Stimulated activated CD4-positive, alpha-beta T cell treated with anti-CD3 and anti-CD28 coated beads, Interleukin-4, amount 100 ng/mL, for 24 hours (primary cell): ENCODE data around the gene BANP.

Experiments used
- DNase-seq: peaks from one replicate; pipeline ENCODE4 v3.0.0-alpha.2; 2020

BANP gene

DNA sequence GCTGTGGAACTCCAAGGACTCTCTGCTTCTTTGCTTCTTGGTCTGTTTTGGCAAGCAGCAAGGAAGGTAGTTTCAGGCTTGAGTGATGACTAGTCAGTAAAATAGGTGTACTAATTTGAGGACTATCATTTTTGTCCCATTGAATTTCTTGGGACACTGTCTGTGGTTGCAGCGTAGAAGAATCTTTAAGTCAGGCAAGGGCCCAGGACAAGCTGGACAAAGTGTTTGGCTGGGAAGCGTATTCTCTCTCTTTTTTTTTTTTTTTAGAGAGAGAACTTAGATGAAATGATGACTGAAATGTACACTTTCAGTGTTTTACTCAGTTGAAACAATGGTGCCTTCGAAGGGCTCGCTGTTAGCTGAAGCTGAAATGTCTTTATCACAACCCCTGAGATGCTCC lies 105.0 kb downstream of the BANP start:
- DNase-seq = no peak

DNA sequence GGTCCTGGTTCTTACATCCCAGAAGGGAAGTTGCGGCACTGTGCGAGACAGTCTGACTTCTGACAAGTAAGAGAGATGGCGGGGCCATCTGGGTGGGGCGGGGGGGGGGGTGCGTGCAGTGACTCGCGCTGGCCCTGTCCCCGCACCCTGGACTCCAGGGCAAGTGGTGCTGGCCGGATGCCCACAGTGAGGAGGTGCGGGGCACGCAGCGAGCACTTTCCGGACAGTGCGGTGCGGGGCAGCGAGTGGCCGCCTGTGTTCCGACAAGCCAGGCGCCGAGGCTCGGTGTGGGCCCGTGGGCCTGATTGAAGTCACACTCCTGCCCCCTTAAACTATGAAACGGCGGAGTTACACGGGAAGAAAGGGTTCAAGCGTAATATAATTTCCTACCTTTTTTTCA lies 106.4 kb downstream of the BANP start:
- no peak for DNase-seq

DNA sequence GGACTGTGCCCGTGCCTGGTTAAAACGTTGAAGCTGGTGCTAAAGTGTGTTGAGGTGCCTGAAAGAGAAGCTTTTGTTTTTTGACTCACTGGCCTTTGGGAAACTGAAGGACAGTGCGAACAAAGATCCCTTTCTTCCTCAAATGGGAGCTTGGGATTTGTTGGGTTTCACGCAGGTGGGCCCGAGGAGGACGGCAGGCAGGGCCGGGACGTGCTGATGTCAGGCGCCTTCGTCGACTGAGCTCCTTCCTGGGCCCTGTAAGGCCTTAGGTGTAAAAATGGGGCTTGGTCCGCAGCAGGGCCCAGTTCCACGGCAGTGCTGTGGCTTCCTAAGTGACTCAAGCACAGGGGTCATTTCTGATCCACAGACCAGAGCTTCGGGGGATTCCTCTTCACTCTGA lies 106.9 kb downstream of the BANP start:
- DNase-seq = no peak

DNA sequence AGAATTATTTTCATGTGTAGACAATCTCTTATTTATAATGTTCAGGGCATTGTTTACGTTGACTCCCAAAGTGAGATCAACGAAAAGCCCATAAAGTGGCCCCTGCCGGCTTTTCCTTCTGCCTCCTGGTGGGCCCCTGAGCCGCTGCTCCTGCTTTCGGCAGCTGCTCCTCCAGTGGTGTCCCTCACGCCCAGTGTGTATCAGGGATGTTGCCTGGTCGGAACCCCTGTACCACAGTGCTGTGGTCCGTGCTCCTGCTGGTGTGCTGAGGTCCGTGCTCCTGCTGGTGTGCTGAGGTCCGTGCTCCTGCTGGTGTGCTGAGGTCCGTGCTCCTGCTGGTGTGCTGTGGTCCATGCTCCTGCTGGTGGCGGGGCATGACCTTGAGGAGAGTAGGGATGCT lies 107.6 kb downstream of the BANP start:
- no peak for DNase-seq

DNA sequence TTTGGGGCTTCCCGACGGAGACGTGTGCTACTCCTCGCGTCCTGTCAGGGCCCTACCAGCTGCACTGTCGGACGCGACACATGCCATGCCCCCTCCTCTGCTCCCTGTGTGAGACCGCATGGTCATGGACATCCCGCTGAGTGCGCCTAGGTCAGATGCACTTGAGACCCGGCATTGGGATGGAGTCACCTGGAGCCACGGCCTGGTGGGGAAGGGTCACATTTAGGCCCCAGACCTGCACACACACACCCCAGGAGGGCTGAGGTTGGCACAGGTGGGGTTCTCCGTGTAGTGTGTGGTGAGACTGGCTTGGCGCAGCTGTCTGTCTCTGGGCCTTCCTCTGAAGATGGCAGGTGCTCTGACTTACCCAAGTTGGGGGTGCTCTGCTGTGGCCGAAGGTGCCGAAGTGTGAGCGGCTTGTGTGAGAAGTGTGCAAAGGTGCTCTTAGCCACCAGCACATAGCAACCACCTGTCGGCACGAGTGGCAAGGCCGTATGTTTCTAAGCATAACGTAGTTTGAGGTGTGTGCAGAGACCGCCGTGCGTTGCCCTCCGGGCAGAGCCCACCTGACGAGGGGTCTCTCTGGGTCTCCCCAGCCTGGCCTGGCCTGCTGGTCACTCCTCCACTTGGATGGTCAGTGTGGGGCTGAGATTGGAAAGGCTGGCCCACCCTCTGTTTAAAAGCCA lies 108.6 kb downstream of the BANP start:
- no peak for DNase-seq

DNA sequence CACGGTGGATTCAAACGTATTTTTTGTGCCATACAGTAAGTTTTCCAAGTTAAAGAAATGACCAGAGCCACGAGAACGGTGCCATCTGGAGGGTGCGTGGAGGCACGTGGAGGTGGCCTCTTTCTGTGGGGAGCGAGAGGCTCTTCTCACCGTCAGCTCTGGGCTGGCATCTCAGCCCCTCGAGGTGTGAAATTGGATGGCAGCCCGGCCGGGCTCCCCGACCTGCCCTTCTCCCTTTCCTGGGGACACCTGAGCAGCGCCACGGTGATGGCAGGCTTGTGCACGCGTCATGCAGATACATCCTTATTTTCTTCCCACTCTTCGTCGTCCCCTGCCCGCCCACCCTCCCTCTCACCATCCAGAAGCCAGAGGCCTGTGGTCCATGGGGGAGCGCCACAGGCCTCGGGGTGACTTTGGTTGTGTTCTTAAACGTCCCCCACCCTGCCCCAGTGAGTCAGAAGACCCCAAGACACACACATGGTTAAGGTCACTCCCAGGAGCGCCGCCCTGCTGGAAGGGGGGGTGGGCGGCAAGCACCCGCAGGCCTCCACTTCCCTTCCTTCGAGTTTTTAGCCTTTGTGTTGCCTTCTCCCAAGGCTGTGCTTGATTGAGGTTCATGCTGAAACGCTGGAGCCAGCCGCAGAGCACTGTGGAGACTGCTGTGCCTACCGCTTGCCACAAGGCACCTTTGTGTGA lies 109.4 kb downstream of the BANP start:
- DNase-seq = no peak

DNA sequence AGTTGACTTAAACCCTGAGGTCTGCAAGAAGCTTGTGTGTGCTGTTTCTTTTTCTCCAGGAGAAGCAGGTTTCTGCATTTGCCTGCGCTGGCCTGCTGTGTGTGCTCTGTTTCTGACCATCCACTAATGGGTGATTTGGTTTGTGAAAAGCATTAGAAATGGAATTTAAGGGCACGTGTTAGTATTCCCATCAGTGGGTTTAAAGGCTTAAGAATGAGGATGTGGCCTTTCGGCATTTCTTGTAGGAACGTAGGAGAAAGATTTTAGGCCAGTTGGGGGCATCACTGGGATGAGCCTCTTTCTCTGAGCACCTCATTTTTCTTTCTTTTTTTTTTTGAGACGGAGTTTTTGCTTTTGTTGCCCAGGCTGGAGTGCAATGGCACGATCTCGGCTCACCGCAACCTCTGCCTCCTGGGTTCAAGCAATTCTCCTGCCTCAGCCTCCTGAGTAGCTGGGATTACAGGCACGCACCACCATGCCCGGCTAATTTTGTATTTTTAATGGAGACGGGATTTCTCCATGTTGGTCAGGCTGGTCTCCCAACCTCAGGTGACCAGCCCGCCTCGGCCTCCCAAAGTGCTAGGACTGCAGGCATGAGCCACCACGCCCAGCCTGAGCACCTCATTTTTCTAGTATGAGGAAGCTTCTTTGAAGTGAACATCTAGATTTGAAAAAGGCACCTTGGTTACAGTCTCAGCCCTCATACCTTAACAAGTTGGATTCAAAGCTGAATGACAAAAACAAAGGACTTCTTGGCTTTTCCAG lies 110.3 kb downstream of the BANP start:
- DNase-seq = no peak

DNA sequence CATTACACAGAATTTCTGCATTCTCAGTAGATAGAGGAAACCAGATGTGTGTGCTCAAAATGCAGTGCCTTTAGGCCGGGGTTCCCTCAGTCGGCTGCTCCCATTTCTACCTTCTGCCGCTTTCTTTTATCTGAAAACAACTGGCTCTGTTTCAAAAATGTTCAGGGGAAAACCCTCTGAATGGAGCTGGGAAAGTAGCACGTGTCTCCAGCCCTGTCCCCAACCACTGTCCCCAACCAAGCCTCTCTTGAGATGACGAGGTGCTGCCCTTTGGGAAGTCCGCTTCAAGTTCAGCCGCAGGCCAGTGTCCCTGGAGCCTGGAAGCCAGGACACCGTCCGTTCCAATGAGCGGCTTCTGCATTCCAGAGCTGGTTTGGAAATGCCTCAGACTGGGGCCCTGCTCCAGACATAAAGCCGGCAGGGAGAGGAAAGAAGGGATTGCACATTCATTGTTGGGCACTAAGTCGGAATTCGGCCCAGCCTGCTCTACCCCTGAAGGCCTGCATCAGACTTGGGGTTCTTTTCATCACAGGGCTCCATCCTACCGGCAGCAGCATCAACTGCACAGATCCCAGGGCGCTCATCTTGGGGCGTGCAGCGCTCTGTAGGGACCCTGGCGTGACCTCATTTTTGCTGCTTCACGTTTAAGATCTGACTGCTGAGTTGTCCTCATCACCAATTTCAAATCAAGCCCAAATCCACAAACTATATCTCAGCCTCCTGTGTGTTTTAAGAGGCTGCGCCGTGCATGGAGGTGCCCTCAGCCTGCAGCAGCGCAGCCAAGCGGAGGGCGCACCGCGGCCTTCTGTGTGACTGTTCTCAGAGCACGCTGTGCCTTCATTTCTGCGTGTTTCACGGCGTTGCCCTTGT lies 111.3 kb downstream of the BANP start:
- no peak for DNase-seq

DNA sequence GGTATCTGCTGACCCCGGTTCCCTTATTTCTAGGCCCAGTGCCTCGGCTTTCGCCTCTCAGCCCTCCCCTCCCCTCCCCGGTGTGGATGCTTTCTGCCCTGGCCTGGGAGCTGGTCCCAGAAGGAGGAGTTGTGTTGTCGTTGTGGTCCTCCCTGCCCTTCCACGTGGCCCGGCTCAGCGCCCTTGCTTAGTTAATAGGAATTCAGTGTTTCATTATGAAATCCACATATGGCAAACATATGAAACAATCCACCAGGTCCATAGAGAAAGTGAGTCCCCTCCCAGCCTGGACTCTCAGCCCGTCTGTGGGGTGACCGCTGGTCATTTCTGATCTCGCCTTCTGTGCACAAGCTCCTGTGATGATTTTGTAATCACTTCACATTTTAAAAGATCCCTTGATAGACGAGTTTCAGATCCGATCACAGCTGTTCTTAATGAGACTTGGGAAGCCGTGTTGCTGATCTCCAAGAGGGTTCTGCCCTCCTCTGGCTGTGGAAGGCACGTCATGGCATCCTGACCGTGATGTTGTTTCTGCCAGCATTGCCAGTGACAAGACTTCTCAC lies 112.1 kb downstream of the BANP start:
- DNase-seq = no peak

DNA sequence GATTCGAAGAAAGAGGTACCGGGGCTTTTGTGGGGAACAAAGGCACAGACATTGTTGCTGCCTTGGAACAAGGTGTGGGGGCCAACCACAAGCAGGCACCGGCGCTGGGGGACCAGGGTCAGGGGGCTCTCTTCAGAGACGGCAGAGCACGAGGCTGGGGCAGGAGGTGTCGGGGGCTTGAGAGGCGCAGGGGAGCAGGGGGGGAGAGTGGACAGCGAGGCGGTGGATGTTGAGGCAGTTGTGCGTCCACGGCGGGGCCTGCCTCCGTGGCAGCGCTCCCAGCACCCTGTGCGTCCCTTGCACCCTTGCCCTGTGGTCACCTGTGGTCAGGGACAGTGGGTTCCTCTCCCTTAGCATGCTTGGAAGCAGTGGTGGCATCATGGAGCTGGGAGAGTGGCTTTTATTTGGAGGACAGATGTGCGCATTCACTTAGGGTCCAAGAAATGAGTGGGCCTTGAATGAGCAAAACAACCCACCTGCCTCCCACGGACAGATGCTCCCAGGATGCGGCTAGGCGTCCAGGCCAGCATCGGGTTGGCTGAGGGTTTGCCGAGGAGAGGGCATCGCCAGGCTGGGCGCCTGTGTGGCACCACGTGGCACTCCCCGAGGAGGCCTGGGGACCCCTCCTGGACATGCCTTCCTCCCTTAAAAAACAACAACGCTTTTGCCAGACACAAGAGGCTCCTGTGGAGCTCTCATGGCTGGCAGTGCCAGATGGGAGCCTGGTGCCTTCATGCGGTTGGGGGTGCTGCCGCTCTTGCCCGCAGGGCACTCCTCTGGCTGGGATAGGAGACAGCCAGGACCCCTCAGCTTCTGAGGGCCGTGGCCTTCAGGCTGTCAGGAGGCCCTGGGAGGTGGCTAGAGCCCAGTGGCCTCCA lies 113.0 kb downstream of the BANP start:
- DNase-seq = no peak

DNA sequence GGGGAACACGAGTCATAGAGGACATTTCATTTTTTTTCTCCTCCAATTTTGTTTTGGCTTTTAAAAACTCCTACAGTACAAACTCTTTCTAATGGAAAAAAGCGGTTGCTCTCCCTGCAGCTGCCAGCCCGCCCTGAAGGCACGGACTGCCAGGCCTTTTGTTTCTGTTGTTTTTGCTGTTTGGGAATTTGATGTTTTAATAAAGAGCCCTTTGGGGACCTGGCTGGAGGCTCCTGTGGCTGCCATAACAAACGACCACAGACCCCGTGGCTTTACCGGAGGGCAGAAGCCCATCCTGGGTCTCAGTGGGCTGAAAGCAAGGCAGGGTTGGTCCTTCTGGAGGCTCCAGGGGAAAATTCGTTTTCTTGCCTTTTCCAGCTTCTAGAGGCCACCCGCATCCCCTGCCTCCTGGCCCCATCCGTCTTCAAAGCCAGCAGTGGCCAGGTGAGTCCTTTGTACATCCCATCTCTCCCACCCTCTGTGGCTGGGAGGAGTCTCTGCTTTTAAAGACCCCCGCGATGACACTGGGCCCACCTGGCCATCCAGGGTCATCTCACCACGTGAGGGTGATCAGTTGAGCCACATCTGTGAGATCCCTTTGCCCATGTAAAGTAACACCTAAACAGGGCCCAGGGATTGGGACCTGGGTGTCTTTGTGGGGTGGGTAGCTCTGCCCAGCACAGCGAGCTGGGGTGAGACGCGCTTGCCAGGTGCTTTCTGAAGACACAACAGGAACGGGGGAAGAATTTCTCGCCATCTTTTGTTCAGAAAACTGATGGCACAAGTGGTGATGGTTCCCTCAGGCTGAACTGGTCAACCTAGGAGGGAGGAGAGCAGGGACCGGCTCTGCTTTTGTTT lies 113.9 kb downstream of the BANP start:
- no peak for DNase-seq

DNA sequence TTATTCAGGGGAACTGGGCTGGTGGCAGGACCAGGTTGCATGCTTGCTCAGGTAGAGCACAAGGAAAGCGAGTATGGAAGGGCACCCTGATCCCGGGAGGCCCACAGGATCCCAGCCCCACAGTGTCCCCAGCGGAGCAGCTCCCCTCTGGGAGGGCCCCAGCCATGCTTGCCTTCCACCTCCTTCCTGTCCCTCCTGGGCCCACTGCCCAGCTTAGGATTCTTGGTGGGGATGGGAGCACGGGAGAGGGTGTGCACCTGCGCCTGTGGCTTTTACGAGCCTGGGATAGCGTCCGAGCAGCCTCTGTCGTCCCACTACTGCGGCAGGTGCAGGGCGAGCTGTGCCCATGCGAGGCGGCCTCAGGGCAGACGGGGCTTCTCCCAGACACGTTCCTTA lies 114.5 kb downstream of the BANP start:
- DNase-seq = no peak

DNA sequence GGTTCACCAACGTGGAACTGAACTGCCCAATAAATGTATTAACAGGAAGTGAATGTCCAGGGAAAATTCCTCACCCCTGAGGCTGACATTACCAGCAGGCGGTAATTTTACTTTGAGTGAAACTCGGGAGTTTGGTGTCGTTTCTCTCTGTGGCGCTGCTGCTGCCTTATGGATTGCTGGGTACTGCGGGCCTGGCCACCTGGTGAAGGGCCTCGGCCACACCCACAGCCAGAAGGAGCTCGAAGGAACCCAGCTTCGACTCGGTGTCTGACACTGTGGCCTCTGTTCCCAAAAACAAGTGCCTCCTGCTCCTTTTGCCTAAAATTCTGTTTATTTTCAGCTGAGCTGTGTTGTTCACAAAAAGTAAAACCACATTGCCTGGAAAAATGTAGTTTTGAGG lies 115.0 kb downstream of the BANP start:
- no peak for DNase-seq

DNA sequence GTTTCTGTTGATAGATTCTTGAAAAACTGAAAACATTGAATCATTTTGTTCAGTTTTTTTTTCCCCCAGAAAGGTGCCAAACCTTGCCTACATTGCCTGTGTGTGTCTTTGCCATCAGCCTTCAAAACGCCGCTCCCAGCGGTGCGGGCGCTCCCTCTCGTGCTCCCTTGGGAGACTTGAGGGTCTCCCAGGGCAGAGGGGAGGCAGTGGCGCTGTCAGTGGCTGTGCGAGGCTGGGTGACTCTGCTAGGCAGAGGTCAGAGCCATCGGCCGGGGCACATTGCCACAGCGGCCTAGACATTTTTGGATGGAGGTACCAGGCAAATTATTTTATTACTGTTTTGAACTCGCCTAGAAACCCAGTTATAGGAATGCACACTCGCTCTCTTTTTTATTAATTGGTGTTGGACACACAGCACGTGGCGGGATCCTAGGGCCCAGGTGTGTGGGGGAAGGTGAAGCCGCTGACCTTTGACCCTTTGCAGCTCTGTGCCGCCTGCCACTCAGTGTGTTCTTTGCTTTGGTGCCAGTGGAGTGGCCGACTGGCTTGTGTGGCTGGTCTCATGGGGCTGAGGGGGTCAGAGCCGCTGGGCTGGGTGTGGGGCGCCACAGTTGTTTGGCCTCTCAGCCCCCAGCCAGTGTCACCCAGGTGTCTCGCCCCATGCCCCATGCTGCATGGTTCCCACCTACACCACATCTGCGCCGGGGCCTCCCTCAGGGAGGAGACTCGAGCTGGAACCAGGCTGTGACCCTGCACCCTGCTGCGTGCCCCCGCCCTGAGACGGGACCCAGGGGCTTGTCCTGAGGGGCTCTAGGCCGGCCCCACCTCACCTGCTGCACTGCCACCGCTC lies 115.7 kb downstream of the BANP start:
- DNase-seq = no peak

DNA sequence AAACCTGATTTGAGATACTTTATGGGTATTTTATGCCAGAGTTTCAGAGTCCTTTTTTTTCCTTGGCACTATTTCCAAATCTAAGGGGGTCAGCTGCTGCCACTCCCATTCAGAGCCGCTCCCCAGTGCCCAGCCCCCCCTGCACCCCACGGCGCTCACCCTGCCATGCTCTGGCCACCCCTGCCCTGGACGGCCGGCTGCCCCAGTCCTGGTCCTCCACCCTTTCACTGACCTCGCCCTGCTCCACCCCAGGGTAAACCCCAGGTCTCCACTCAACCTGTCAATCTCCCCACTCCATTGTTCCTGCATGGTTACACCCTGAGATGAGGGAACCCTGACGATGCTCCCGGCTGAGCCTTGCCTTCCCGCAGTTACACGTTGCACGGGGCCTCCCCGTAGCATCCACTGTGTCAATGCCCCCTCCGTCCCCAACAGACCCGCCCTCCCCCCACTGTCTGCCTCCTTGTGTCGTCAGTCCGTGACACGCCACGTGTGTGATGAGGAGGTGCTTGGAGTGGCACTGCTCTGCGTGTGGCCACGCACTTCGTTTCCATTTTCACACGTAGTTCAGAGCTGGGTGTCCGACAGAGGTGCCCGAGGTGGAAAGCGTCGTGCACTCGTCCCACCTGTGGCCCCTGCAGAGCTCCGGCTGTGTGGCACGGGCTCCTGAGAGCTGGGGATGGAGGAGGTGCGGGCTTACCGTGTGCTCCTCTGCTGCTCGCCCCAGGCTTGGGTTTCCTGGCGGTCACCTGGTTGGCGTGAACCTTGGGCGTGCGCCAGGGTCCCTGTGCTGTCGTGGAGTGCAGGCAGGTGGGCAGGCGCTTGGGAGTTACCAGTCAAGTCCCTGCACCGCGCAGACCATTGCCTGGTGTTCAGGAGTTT lies 116.5 kb downstream of the BANP start:
- DNase-seq = no peak

DNA sequence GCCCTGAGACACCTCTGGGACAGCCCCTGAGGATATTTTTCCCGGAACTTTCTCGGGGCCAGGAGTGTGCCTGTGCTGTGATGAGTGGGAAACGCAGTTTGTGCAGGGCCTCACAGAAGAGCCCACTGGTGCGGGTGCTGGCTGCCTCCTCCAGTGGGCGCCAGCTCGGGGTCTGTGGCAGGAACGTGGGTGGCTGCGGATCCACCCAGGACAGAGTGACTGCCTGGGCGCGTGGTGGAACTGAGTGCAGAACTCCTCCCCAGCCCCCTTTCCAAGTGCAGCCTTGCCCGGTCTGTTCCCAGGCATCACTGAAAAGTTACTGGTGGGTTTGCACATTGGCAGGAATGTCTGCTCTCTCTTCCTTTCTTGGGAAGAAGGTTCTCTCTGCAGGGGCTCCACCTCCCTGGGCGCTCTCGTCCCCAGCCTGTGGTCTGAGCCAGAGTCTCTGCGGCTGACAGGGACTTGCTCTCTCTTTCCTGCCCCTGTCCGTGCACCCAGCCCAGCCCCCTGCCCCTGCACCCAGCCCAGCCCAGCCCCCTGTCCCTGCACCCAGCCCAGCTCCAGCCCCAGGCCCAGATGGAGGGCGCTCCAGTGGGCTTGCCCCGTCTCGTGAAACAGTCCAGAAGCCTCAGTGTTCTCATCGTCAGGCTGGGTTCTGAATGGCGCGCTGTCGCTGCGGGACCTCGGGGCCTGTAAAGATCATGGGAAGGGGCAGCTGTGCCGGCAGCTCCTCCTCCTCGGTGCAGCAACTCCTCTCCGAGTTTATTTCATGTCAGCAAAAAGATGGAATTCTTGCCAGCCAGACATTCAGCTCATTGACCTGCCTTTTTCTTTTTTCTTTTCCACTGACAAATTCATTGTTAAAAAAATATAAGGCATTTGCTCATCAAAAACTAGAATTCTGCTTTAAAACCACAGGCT lies 117.5 kb downstream of the BANP start:
- DNase-seq = no peak

DNA sequence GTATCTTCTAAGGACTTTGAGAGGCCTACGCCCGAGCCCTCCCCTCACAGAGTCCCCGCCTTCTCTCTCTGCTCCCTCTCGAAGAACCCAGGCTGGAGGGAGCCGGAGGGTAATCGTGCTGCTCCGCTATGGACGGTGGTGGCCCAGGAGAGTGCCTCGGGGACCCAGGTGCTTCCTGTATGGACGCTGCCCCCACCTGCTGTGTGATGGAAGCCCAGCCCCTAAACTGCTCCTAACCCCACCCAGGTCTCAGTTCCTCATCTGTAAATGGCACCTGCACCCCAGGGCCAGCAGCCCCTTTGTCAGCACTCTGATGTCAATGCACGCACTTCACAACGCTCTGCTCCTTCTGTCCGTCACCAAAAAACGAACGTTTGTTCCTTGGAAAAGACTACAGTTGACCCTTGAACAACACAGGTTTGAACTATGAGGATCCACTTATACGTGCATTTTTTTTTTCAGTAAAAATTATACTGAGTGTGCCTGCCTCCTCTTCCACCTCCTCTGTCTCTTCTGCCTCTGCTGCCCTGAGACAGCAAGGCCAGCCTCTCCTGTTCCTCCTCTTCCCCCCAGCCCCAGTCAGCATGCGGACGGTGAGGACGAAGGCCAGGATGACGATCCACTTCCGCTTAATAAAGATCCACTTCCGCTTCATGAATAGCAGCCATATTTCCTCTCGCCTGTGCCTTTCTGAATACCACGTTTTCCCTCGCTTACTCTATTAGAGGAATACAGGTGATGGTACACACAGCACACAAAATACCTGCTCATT lies 118.3 kb downstream of the BANP start:
- DNase-seq = no peak
